C4-2B (cell line): ENCODE results near the gene C17orf114.

Source experiments
- CTCF ChIP-seq: fragments of 450-650 bp; conservative IDR thresholded peaks from 2 replicates; pipeline ENCODE4 v1.5.1; 2017; ENCODE audit warnings: mild to moderate bottlenecking
- ZFX ChIP-seq: fragments of 450-650 bp; IDR thresholded peaks from 2 replicates; pipeline ENCODE4 v1.6.1; 2017

- TF ChIP-seq CTCF: no peak
- TF ChIP-seq ZFX: no peak
These were observed 29.9 kb downstream of the C17orf114 start for GRCh38 chr17:4772235-4772613.
